Endodermal cell (in vitro differentiated cells): ENCODE results near the gene LY86. TPM values are rescaled to one million over a fixed set of nuclear protein-coding genes. Genes with fewer than 3 reads are reported as not detected.

ENCODE experiments used
- DNase-seq: peaks from one replicate; pipeline ENCODE4 v3.0.0-alpha.2; 2017
- H3K27ac ChIP-seq: 2 replicates; pipeline ENCODE4 v1.5.1; 2013; ENCODE audit warnings: mild to moderate bottlenecking, low read depth, low read length, moderate library complexity
- H3K27me3 ChIP-seq: 2 replicates; pipeline ENCODE4 v1.6.1; 2013; ENCODE audit warnings: mild to moderate bottlenecking, low read length, moderate library complexity; ENCODE audit not compliant: insufficient read depth, control insufficient read depth, poor library complexity, severe bottlenecking
- H3K36me3 ChIP-seq: 2 replicates; pipeline ENCODE4 v1.7.0; 2013; ENCODE audit warnings: mild to moderate bottlenecking, low read length, moderate library complexity; ENCODE audit not compliant: control insufficient read depth, insufficient read depth
- H3K4me1 ChIP-seq: one replicate; pipeline ENCODE4 v1.7.0; 2013; ENCODE audit warnings: low read length; ENCODE audit not compliant: control insufficient read depth, insufficient read depth
- H3K4me3 ChIP-seq: 2 replicates; pipeline ENCODE4 v1.5.1; 2013; ENCODE audit warnings: mild to moderate bottlenecking, low read length, moderate library complexity
- H3K9ac ChIP-seq: 2 replicates; pipeline ENCODE4 v1.6.1; 2013; ENCODE audit warnings: mild to moderate bottlenecking, low read length, moderate library complexity; ENCODE audit not compliant: poor library complexity, severe bottlenecking; ENCODE audit errors: extremely low read depth
- H3K9me3 ChIP-seq: 2 replicates; pipeline ENCODE4 v1.6.1; 2013; ENCODE audit warnings: mild to moderate bottlenecking, low read length, moderate library complexity; ENCODE audit not compliant: control insufficient read depth
- H3K27ac Mint-ChIP-seq: 2 replicates; pipeline ENCODE4 v1.8.0; 2020; ENCODE audit warnings: mixed read lengths
- H3K27me3 Mint-ChIP-seq: 2 replicates; pipeline ENCODE4 v1.8.0; 2021; ENCODE audit warnings: mild to moderate bottlenecking, mixed read lengths; ENCODE audit not compliant: insufficient read depth
- H3K36me3 Mint-ChIP-seq: 2 replicates; pipeline ENCODE4 v1.8.0; 2020; ENCODE audit warnings: low read depth, mixed read lengths
- H3K4me1 Mint-ChIP-seq: 2 replicates; pipeline ENCODE4 v1.8.0; 2020; ENCODE audit warnings: mixed read lengths
- H3K4me3 Mint-ChIP-seq: 2 replicates; pipeline ENCODE4 v1.8.0; 2020; ENCODE audit warnings: mild to moderate bottlenecking, moderate library complexity, mixed read lengths
- H3K9me3 Mint-ChIP-seq: 2 replicates; pipeline ENCODE4 v1.8.0; 2020; ENCODE audit warnings: mild to moderate bottlenecking, mixed read lengths
- CTCF ChIP-seq: fragments of 200-600 bp; sonication (generic); conservative IDR thresholded peaks from 2 replicates; pipeline ENCODE4 v1.5.0; 2021; ENCODE audit warnings: antibody characterized with exemption, mild to moderate bottlenecking
- WGBS, 2 experiments: methylation state at CpG; one replicate each; pipeline versions ENCODE4 v1.1.5 to v1.1.7; 2013; ENCODE audit warnings: missing lambda C conversion rate in 2 of 2, mixed read lengths in 1 of 2; ENCODE audit not compliant: insufficient coverage in 1 of 2, insufficient read length in 1 of 2; 5-methylcytosine and 5-hydroxymethylcytosine counted together
- total RNA-seq, 2 donors: library from RNA; stranded (reverse); fragmentation: NEBNext Ultra II Directional in 1 of 2; extraction: Animal tissue kit (Norgen Biotek cat#: 25700) in 1 of 2; gene quantifications; 2 replicates in 1 of 2; 3 replicates in 1 of 2; pipeline ENCODE4 v1.2.1, GENCODE V29; 2021

Gene LY86
- total RNA-seq, 2 donors from 2014 or later = not detected

- Mint-ChIP-seq H3K36me3 (no peaks in the 10 kb centered on the region), H3K4me3 (no peak overlapping the region), H3K4me1 (peaks cover 15% of the 10 kb centered on the region), H3K27me3 (peaks cover 7% of the 10 kb centered on the region), H3K9me3 (peaks cover 5% of the 10 kb centered on the region), H3K27ac (no peak overlapping the region)
- H3K9me3 ChIP-seq = no peaks in the 10 kb centered on the region
- H3K27me3 ChIP-seq = no peaks in the 10 kb centered on the region
- H3K4me1 ChIP-seq = peaks cover 4% of the 10 kb centered on the region
- 90 to 96% methylated on average over 7 to 10 of the region's 10 CpGs for WGBS, 2 experiments
- no peak for DNase-seq
- H3K27ac ChIP-seq = no peak overlapping the region
- no peak overlapping the region for H3K9ac ChIP-seq
- H3K4me3 ChIP-seq = no peak overlapping the region
- no peaks in the 10 kb centered on the region for H3K36me3 ChIP-seq
- no peak for TF ChIP-seq CTCF
Observed at GRCh38 chr6:6586671-6587526, 1.6 kb upstream of the LY86 start.

- Histone ChIP-seq H3K36me3 (no peaks in the 10 kb centered on the region), H3K27me3 (no peaks in the 10 kb centered on the region), H3K9ac (no peak overlapping the region), H3K9me3 (no peaks in the 10 kb centered on the region), H3K4me3 (no peak overlapping the region), H3K4me1 (peaks cover 2% of the 10 kb centered on the region), H3K27ac (no peak overlapping the region)
- Mint-ChIP-seq H3K36me3 (no peaks in the 10 kb centered on the region), H3K27ac (no peak overlapping the region), H3K4me3 (no peak overlapping the region), H3K27me3 (peaks cover 7% of the 10 kb centered on the region), H3K4me1 (peaks cover 14% of the 10 kb centered on the region), H3K9me3 (peaks cover 5% of the 10 kb centered on the region)
- TF ChIP-seq CTCF = no peak
- DNase-seq = no peak
- 82% methylated on average over 1 of the region's 1 CpG; no CpG with 5 or more reads in 1 of the 2 experiments for WGBS, 2 experiments
Observed at GRCh38 chr6:6587696-6588063, 840 bp upstream of the LY86 start.

GRCh38 chr6:6588924-6589709 lies 597 bp downstream of the LY86 start:
- Histone ChIP-seq H3K4me3 (no peak overlapping the region), H3K27me3 (no peaks in the 10 kb centered on the region), H3K9ac (no peak overlapping the region), H3K36me3 (no peaks in the 10 kb centered on the region), H3K27ac (no peak overlapping the region), H3K4me1 (no peaks in the 10 kb centered on the region), H3K9me3 (no peaks in the 10 kb centered on the region)
- Mint-ChIP-seq H3K4me3 (no peak overlapping the region), H3K27me3 (peaks cover 7% of the 10 kb centered on the region), H3K4me1 (peaks cover 18% of the 10 kb centered on the region), H3K36me3 (no peaks in the 10 kb centered on the region), H3K9me3 (peaks cover 2% of the 10 kb centered on the region), H3K27ac (no peak overlapping the region)
- 68 to 83% methylated on average over 5 to 7 of the region's 8 CpGs for WGBS, 2 experiments
- no peak for TF ChIP-seq CTCF
- DNase-seq = no peak
